ENCODE results near the gene DNAAF1.

DNAAF1 gene

DNA sequence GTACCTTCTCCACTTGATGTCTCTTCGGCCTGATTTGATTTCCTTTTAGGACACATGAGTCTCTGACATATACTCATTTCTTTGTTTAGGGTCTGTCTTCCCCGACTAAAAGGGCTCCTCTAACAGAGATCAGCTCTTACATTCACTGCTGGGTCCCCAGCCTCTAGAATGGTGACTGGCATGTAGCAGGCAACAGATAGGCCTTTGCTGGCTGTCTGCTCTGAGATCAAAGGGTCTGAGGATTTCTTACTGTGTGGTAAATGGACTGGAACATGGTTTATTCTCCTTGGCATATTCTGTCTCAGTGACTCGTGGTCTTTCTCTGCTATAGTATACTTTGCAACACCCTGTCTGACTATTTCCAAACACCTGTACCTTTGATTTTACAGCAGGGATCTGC, 16.7 kb downstream of the DNAAF1 start:
- DNase-seq, result no peak

DNA sequence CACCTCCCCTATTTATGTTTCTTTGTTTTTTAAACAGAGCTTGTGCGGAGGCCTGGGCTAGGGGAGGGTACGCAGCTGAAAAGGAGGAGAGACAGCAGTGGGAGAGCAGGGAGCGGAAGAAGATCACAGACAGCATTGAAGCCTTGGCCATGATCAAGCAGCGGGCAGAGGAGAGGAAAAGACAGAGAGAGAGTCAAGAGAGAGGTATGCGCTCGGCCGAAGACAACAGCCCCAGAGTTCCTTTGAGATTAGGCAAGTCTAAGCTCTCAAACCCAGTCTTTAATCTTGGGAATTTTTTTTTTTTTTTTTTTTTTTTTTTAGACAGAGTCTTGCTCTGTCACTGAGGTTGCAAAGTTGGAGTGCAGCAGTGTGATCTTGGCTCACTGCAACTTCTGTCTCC, 20.6 kb downstream of the DNAAF1 start:
- DNase-seq, result no peak

DNA sequence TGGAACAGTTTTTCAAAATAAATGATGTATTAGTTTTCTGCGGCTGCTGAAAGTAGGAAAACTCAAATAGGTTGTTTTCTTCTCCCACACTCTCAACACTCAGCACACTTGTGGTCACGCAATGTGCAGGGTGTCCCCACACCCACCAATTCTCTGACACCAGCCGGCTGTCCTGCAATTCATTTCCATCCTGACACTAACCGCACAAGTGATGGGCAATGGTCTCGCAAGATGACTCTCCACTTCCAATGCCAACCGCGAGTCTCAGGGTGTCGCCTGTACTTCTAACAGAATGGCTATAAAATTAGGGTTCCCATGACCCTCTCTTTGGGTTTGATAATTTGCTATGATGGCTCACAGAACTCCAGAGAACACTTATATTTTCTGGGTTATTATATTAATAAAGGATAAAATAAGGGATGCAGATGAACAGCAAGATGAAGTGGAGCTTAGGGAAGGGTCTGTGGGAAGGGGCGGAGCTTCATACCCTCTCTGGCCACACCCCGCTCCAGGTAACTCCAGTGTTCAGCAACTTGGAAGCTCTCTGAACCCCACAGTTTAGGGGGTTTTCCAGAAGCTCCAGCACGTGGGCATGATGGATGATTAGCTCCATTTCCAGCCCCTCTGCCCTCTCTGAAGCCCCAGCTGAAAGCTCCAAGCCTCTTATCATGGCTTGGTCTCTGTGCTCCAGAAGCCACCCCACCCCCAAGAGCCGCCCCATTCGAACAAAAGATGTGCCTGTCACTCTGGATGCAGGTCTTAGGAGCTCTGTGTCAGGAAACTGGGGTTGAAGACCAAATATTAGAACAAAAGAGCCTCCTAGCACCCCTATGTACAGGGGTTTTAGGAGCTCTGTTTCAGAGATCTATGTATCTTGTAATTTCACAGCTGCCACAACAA, 21.9 kb downstream of the DNAAF1 start:
- DNase-seq, result peak; percentile 59

- DNase-seq, result no peak
Observed at GRCh38 chr16:84169765-84170310, 24.7 kb downstream of the DNAAF1 start.

DNA sequence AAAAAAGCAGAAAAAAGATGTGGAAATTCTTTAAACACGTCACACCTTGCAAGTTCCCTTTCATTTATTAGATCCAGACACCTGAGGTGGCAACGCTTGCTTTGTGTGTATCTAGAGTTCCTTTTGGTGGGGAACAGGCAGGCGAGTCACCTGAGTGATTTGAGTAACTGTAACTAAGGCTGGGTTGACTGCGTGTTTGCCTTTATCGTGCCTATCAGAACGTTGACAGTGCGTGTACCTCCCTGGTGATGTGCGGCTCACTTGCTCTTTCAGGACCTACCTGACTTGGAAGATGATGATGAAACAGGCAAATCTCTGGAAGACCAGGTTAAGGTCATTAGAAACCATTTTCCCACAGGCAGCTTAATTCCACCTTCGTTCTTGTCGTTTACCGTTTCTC, 29.3 kb downstream of the DNAAF1 start:
- no peak for DNase-seq

DNA sequence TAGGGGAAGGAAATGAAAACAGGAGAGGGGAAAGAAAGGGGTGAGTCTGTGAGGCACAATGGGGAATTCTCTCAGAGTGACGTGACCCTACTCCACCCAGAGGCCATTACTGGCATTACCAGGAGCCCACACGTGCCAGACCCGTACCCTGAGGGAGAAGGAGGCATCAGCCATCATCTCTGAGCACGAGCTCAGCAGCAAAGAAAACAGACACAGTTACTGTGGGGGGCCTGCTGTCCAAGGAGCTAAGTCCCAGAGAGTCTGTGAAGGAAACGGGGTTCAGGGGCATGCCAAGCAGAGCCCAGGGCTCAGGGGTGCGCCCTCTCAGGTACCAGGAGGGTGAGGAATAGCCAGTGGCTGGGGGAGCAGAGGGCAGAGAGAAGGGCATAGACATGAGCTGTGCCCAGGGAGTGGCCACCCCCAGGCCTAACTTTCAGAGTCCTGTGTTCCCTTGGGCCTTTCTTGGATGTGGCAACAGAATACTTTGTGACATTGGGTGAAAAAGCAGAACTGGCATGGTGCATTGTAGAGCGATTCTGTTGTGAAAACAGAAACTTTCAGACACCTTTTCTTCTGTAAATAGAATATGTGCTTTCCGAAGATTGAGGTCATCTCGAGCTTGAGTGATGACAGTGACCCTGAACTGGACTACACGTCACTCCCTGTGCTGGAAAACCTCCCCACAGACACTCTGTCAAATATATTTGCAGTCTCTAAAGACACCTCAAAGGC, 30.4 kb downstream of the DNAAF1 start:
- peak; percentile 77 for DNase-seq

GRCh38 chr16:84176192-84177053, 31.3 kb downstream of the DNAAF1 start:
- DNase-seq, result no peak

DNA sequence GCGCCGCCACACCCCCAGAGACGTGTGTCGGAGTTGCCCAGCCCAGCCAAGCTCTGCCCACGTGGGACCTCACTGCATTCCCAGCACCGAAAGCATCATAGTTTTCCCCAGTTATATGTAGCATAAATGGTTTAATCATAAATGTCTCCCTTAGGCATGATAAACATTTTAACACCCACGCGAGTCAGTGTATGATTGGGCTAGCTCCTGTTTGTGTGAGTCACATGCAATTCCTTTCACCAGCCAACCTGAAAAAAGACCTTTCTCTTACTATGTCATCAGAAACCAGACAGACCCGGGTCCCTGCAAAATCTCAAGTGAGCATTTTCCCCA, 32.6 kb downstream of the DNAAF1 start:
- DNase-seq, result peak; percentile 27

DNA sequence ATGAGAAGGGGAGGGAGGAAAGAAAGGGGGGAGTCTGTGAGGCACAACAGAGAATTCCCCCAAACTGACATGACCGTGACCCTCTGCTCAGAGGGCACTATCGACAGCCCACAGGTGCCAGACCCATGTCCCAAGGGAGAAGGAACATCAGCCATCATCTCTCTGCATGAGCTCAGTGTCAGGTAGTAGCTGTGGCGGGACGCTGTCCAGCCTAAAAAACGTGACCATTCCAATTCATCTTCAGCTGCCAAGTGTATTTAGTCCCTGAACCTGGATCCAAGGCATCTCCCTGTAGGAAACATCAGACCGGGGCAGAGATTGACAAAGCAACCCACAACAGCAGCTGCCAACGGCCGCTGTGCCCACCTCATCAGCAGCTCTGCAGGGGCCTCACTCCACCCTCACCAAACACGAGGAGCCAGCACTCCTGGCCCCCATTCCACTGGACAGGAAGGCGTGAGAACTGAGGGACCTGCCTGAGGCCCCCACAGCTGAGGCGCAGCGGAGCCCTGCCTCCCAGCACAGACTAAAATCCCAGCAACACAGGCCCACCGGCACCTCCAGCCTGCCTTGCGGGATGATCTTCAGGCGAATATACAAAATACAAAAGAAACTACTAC, 33.1 kb downstream of the DNAAF1 start:
- DNase-seq, result no peak

- no peak for DNase-seq
Observed at GRCh38 chr16:84178892-84179611, 33.9 kb downstream of the DNAAF1 start.

DNA sequence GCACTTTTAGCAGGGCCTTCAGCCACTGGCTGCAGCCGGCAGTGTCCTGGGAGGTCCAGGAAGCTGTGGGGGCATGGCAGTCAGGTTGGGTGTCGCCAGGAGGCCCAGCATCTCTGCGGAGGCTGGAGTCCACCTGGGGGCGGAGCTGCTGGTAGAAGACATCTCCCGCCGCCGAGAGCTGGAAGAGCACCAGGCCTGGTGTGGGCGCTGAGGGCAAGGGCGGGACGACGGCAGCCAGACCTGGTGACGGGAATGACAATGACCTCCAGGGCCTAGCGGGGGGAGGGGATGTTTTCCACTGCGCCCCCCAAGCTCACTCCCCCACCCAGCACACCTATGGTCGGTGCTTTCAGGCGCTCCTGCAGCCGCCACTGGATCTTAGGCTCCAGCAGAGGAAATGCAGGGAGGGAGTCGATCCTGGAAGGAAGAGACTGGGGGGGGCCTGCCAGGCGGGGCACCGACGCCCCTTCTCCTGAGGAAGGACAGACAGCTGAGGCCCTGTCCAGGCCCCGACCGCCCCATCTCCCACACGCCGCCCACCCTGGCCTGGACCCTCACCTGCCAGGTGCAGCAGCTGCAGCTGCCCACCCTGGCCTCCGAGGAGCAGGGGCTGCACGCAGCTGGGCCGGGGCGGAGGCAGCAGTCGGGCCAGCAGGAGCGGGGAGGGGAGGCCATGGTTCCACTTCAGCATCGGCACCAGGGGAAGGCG, 34.7 kb downstream of the DNAAF1 start:
- no peak for DNase-seq

DNA sequence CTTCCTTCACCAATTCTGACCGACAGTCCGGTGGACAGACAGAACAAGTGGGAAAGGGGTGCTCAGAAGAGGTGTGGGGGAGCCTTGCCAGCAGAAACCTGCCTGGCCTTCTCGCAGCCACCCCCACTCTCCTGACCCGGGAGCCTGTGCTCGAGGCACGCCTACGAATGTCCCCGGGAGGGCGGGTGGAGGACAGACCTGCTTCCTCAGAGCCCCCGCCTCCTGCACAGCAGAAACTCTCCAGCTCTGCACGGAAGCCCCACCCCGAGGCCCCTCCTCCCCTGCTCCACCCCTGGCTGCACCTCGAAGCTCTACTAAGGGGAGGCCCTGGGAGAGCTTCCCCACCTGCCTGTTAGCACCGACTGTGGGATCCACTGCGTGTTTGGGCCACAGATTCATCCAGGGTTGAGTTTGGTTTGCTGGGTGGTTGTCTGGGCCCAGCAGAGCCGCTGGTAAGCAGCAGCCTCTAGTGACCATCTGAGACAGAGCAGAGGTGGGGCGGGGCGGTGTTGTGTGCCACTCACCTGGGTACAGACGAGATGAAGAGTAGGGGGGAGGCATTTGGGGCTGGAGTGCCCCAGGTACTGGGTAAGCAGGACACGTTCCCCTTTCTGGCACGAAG, 35.5 kb downstream of the DNAAF1 start:
- no peak for DNase-seq

GRCh38 chr16:84181144-84181915, 36.2 kb downstream of the DNAAF1 start:
- DNase-seq, result no peak

- DNase-seq, result no peak
Observed at GRCh38 chr16:84182104-84182503, 37.0 kb downstream of the DNAAF1 start.

DNA sequence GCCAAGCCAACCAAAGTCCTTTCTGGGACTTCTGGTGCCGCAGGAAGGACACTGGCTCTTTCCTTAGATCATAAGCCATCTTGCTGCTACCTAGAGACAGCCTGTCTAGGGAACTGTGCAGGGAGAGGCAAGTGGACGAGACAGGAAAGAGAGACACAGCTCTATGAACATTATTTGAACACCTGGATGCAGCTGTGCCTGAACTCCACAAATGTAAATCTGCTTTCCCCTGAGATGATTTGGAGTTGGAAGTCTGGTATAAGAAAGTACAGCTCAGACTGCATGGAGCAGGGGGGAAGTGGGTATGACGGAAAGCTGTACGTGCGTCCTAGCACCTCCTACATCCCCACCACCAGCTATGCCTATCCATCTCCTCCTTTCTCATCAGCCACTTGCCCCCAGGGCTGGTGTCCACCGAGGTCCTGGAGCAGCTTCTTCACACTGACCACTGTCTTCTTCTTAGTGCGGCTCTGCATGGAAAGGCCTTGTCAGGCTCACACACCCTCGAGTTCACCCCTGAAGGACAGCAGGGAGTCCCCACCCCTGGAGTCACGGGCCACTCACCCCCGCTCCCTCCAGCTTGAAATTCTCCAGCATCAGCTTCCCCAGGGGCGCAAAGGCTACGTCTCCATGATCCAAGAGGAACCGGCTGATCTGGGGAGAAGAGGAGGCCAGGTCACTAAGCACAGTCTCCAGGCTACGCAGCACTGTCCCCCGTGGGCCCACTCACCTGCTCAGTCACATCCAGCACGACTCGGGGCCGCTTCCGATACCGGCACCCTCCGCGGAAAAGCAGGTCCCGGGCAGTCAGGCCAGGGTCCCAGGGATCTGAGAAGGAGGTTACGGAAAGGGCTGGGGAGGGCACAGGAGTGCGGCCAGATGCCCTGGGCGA, 37.8 kb downstream of the DNAAF1 start:
- DNase-seq, result no peak

DNA sequence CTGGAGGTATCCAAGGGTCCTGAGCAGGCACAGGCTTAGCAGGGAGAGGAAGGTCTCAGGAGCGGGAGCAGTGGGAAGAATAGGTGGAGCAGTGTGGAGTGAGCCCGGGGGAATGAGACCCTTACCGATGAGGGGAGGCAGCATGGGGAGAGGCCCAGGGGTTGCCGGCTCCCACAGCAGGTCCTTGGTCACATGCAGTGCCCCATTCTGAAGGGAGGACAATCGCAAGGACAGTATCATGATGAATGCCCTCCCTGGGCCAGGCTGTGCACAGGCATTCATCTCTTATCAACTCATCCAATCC, 38.4 kb downstream of the DNAAF1 start:
- DNase-seq, result no peak

- no peak for DNase-seq
Observed at GRCh38 chr16:84183911-84184591, 38.9 kb downstream of the DNAAF1 start.

DNA sequence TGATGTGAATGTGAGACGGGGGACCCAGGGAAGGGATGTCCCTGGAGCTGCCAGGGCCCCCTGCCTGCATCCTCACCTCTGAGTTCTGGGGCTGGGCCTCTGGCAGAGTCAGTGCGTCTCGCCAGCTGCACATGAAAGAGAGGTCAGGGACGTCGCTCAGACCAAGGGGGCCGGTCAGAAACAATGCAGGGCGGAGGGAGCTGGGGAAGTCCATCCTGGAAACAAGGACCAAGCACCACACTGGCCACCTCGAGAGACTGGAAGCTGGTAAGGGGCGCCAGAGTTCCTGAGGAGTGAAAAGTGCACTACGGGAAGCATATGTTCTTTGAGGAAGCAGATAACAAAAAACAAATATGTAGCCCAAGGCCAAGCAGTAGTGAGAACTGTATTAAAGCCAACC, 39.7 kb downstream of the DNAAF1 start:
- DNase-seq, result no peak

Data from stimulated activated CD4-positive, alpha-beta T cell treated with anti-CD3 and anti-CD28 coated beads, Interleukin-15, amount 100 ng/mL, for 24 hours (primary cell).